Ovary (tissue), 9 donors: ENCODE data around the gene C1orf146. TPM values are rescaled to one million over a fixed set of nuclear protein-coding genes. Genes with fewer than 3 reads are reported as not detected.

Experiments
- DNase-seq, 5 donors: peaks; one replicate each; pipeline ENCODE4 v3.0.0-alpha.2; 2019 to 2020
- H3K27ac ChIP-seq, 2 donors: fragments of 200-600 bp; one replicate each; pipeline versions ENCODE4 v1.5.1 to v1.8.0; 2019 to 2022
- H3K27me3 ChIP-seq: fragments of 200-600 bp; one replicate; pipeline ENCODE4 v1.8.0; 2022
- H3K36me3 ChIP-seq: fragments of 200-600 bp; sonication (generic); one replicate; pipeline ENCODE4 v1.5.1; 2019
- H3K4me1 ChIP-seq: one replicate; pipeline ENCODE4 v1.8.1; 2013; ENCODE audit warnings: mild to moderate bottlenecking, moderate library complexity; ENCODE audit not compliant: insufficient read depth
- H3K4me3 ChIP-seq: fragments of 200-600 bp; sonication (generic); one replicate; pipeline ENCODE4 v1.5.1; 2017
- H3K9me3 ChIP-seq, 2 donors: fragments of 200-600 bp in 1 of 2; sonication (generic) in 1 of 2; one replicate each; pipeline versions ENCODE4 v1.5.1 to v1.8.1; 2013 to 2019; ENCODE audit warnings: mild to moderate bottlenecking in 1 of 2, moderate library complexity in 1 of 2
- CTCF ChIP-seq, 3 donors: fragments of 450-650 bp in 2 of 3; fragments of 200-600 bp in 1 of 3; IDR thresholded peaks; one replicate each; pipeline versions ENCODE4 v1.5.1 to v1.8.0; 2016 to 2022; ENCODE audit warnings: antibody characterized with exemption in 3 of 3, mild to moderate bottlenecking in 1 of 3
- EP300 ChIP-seq: sonication (generic); formaldehyde crosslinking; IDR thresholded peaks from one replicate; pipeline ENCODE4 v1.6.1; 2017; ENCODE audit warnings: antibody characterized with exemption
- POLR2A ChIP-seq: fragments of 450-650 bp; IDR thresholded peaks from one replicate; pipeline ENCODE4 v1.6.1; 2017; ENCODE audit warnings: antibody characterized with exemption, mild to moderate bottlenecking, moderate library complexity
- WGBS, 3 donors: extraction: QIAGEN DNeasy Blood & Tissue Kit in 1 of 3; methylation state at CpG; one replicate each; pipeline versions ENCODE4 v1.1.5 to v1.1.7; 2013 to 2017; 5-methylcytosine and 5-hydroxymethylcytosine counted together
- intact Hi-C, 4 donors: fragments of 100-400 bp; cut with DNase I; formaldehyde crosslinking; loops; one replicate each; pipeline versions ENCODE4 v1.11.0 to v1.15.1; 2022 to 2023
- polyA plus RNA-seq, 2 donors: library from polyadenylated mRNA; stranded (reverse); fragments of 200-250 nt in 1 of 2; fragments of 350-450 nt in 1 of 2; fragmentation: Illumina TruSeq in 1 of 2; extraction: RNeasy Lipid Tissue Mini Kit (QIAGEN cat#74804) in 1 of 2; gene quantifications; one replicate each; pipeline ENCODE4 v1.2.3, GENCODE V29; 2013 to 2014
- total RNA-seq, 7 donors: library from RNA; depleted of rRNA in 2 of 7; stranded (reverse); fragments of >200 nt in 2 of 7; fragmentation: NEBNext Ultra II Directional in 3 of 7; extraction: Animal tissue kit (Norgen Biotek cat#: 25700) in 3 of 7; gene quantifications; one replicate each; pipeline versions ENCODE4 v1.1.0 to v1.2.4, GENCODE V29; 2016 to 2023
- donor health status: DM: no; HTN: no; CAD: no; lungs with moderate emphysema.
- donor health status: DM: no; HTN: no; CAD: no.
- donor health status: Bipolar disorder and iron deficiency.
- donor health status: DM: yes; HTN: yes; CAD: no.
- donor health status: DM: no; HTN: no; CAD: no.
- donor health status: DM: yes; HTN: yes; CAD: no.

The C1orf146 gene
- total and polyA plus RNA-seq, 9 donors = not detected

GRCh38 chr1:92259350-92259749 is 41.6 kb downstream of the C1orf146 start:
- H3K4me1 ChIP-seq = no peaks in the 10 kb centered on the region
- no peaks in the 10 kb centered on the region for H3K9me3 ChIP-seq
- no peaks in the 10 kb centered on the region for H3K36me3 ChIP-seq
- H3K4me3 ChIP-seq = no peak overlapping the region
- no peaks in the 10 kb centered on the region for H3K27me3 ChIP-seq
- DNase-seq = no peak
- WGBS, 3 donors = 86 to 98% (median 97%) methylated on average over 1 of the region's 1 CpG
- TF ChIP-seq CTCF (IDR thresholded peaks at IDR 0.05) (no peak), POLR2A (no peak), EP300 (no peak)
- intact Hi-C loops = no loop called here
- H3K27ac ChIP-seq = no peak overlapping the region

DNA sequence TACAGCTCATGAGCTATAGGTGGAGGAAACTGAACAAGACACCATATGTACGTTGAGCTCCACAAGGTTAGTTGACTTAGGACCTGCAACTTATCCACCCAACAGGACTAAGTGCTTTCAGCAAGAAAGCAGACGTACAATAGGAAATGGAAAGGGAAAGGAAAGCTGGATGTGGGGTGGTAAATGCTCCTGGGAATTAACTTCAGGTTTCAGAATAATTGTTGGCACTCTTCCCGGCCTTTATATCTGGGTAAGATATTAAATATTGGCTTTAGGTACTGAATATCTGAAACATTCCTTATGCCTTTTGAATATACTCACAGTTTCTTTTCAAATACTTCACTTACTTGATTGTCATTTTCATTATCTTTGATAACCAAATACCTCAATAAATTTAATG is 44.8 kb downstream of the C1orf146 start:
- Histone ChIP-seq H3K9me3 (no peaks in the 10 kb centered on the region), H3K4me3 (no peak overlapping the region), H3K27me3 (no peaks in the 10 kb centered on the region), H3K4me1 (no peaks in the 10 kb centered on the region), H3K36me3 (no peaks in the 10 kb centered on the region), H3K27ac (no peak overlapping the region)
- no peak for DNase-seq
- intact Hi-C loops = no loop called here
- 68 to 73% (median 70%) methylated on average over 3 of the region's 3 CpGs for WGBS, 3 donors
- TF ChIP-seq CTCF (IDR thresholded peaks at IDR 0.05) = no peak
- no peak for TF ChIP-seq EP300
- TF ChIP-seq POLR2A = no peak

DNA sequence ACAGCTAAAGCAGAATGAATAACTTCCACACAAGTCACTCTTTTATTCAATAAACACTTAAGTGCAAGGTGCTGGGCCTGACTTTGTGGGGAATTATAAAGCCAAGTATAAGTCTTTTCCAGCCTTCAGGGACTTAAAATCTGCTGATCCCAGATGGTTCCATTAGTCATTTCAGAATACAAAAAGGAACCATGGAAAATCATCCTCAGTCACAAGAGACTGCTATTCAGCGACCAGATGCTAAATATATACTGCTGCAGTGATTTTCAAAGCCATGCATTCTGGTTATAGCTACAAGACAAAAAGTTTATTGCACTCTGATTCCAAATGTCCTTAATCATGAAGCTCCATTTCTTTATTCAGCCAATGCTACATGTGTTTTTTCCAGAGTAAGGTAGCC is 55.3 kb downstream of the C1orf146 start:
- TF ChIP-seq POLR2A (no peak), EP300 (no peak), CTCF (IDR thresholded peaks at IDR 0.05) (no peak)
- Histone ChIP-seq H3K4me1 (no peaks in the 10 kb centered on the region), H3K27me3 (no peaks in the 10 kb centered on the region), H3K9me3 (no peaks in the 10 kb centered on the region), H3K4me3 (no peak overlapping the region), H3K27ac (no peak overlapping the region), H3K36me3 (no peaks in the 10 kb centered on the region)
- WGBS, 3 donors = 86 to 94% (median 93%) methylated on average over 1 of the region's 1 CpG
- DNase-seq = no peak
- intact Hi-C loops = no loop called here

DNA sequence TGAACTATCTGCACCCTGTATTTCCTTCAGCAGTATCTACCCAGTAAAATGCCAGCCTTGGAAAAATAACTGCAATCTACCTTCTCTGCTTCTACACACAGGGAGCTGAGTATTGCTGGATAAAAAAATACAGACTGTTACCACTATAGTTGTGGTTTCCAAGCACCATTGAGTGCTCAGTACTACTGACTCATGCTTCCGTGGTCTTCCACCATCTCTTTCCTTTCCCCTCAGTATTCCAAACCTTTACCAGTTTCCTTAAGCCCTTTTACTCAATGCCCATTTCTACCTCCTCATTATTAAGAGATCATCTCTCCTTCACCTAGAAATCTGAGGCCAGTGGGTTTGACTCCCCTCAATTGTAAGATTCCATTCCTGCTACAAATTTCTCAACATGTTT is 57.2 kb downstream of the C1orf146 start:
- Histone ChIP-seq H3K27me3 (no peaks in the 10 kb centered on the region), H3K36me3 (no peaks in the 10 kb centered on the region), H3K4me1 (no peaks in the 10 kb centered on the region), H3K27ac (no peak overlapping the region), H3K9me3 (no peaks in the 10 kb centered on the region), H3K4me3 (no peak overlapping the region)
- TF ChIP-seq CTCF (IDR thresholded peaks at IDR 0.05) (no peak), EP300 (no peak), POLR2A (no peak)
- WGBS, 3 donors = 96 to 100% (median 97%) methylated on average over 1 of the region's 1 CpG
- no peak for DNase-seq
- intact Hi-C loops = no loop called here

DNA sequence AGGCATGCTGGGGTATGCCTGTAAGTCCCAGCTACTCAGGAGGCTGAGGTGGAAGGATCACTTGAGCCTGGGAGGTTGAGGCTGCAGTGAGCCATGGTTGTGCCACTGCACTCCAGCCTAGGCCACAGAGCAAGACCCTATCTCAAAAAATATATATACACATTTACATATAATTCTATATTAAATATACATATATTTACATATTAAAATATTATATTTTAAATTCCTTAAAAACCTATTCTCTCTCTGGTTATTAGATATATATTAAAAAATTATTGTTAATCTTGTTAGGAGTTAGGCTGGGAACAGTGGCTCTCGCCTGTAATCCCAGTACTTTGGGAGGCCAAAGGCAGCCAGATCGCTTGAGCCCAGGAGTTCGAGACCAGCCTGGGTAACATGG is 58.4 kb downstream of the C1orf146 start:
- no peak for TF ChIP-seq EP300
- DNase-seq = no peak
- Histone ChIP-seq H3K27ac (no peak overlapping the region), H3K4me3 (no peak overlapping the region), H3K36me3 (no peaks in the 10 kb centered on the region), H3K9me3 (no peaks in the 10 kb centered on the region), H3K4me1 (no peaks in the 10 kb centered on the region), H3K27me3 (no peaks in the 10 kb centered on the region)
- intact Hi-C loops = no loop called here
- 96 to 99% (median 98%) methylated on average over 3 of the region's 3 CpGs for WGBS, 3 donors
